ENCODE results near the gene ITPR2. TPM values are rescaled to one million over a fixed set of nuclear protein-coding genes. Genes with fewer than 3 reads are reported as not detected.
A peak's percentile ranks its signal among the peaks of the same experiment; 100 is the strongest.
"Not testable (repeated sequence)": the region's sequence is repeated elsewhere in the genome, so short reads cannot be mapped to it uniquely, and the experiment has no call there.

ITPR2 gene
- total and polyA plus RNA-seq, 2 of the 8 experiments (the other 6 are each of a cell fraction or from before 2014, with no cell fraction given) = 4.1 to 48.3 TPM

- H4K20me1 ChIP-seq (replicated peaks in 1 of 2; ENCODE audit: control insufficient read depth in 1 of 2, insufficient read depth in 2 of 2, low read length in 2 of 2); H3K79me2 ChIP-seq (ENCODE audit: control insufficient read depth in 1 of 2, insufficient read depth in 2 of 2, low read length in 2 of 2); H2AK5ac ChIP-seq (ENCODE audit: low read depth, low read length); H3K9me3 ChIP-seq (ENCODE audit: insufficient read depth in 2 of 2, low read depth in 1 of 2, low read length in 1 of 2); H3K23me2 ChIP-seq (ENCODE audit: low read depth, low read length); H3K23ac ChIP-seq (ENCODE audit: insufficient read length); H2AFZ ChIP-seq (ENCODE audit: low read length); H2BK120ac ChIP-seq (replicated peaks; ENCODE audit: low read depth, low read length); H3K27ac ChIP-seq (ENCODE audit: low read depth, low read length); H3K4me1 ChIP-seq (replicated peaks in 1 of 4; ENCODE audit: control insufficient read depth in 3 of 4, insufficient read depth in 4 of 4, low read length in 3 of 4); H3K14ac ChIP-seq (ENCODE audit: insufficient read length); H3K9ac ChIP-seq (replicated peaks in 1 of 4; ENCODE audit: extremely low read depth in 1 of 4, low read depth in 3 of 4, low read length in 3 of 4); POLR2A ChIA-PET (ENCODE audit: partially characterized antibody); H3K18ac ChIP-seq (ENCODE audit: extremely low read depth, low read length); H3K27me3 ChIP-seq (replicated peaks in 1 of 4; ENCODE audit: control insufficient read depth in 3 of 4, extremely low read depth in 1 of 4, insufficient read depth in 3 of 4, low read length in 3 of 4); FAIRE-seq; H2BK15ac ChIP-seq (ENCODE audit: low read length); H3K4ac ChIP-seq (replicated peaks; ENCODE audit: insufficient read length, low read depth, low read length); H3K56ac ChIP-seq (replicated peaks; ENCODE audit: insufficient read length, low read depth, low read length); H3K79me1 ChIP-seq (ENCODE audit: low read depth, low read length); H4K8ac ChIP-seq (ENCODE audit: extremely low read depth, insufficient read depth, low read length); DNase-seq (ENCODE audit: low read depth in 1 of 2, low spot score in 2 of 2); H3K36me3 ChIP-seq (ENCODE audit: control insufficient read depth in 2 of 4, insufficient read depth in 4 of 4, low read length in 3 of 4); H4K5ac ChIP-seq (ENCODE audit: insufficient read length, low read depth, low read length): not testable (repeated sequence)
- Histone ChIP-seq H4K91ac (replicated peaks; ENCODE audit: insufficient read length, low read length) (peak overlapping the region; percentile 37), H2BK20ac (ENCODE audit: low read length) (peak overlapping the region; percentile 38; the same call in 1 of the 2 replicates), H2BK5ac (ENCODE audit: low read depth, low read length) (peak overlapping the region; percentile 54), H3K4me3 (ENCODE audit: extremely low read depth in 1 of 4, insufficient read depth in 2 of 4, low read depth in 3 of 4, low read length in 4 of 4) (peak overlapping the region in 1 of 4 experiments; percentile 9; a peak in 1 of 8 replicates), H3K4me2 (ENCODE audit: insufficient read depth in 1 of 2, low read depth in 2 of 2, low read length in 2 of 2) (peak overlapping the region; percentile 18 to 59; a peak in 1 of 4 replicates), H2BK12ac (ENCODE audit: low read depth, low read length) (0 out of 2 replicates have a peak overlapping the region, but pooled peaks have one; percentile 28)
- 93% methylated on average over 3 of the region's 3 CpGs; no CpG with 5 or more reads in 1 of the 2 experiments for WGBS, 2 experiments (ENCODE audit: extremely low coverage in 1 of 2, insufficient coverage in 1 of 2, insufficient read length in 1 of 2, insufficient replicate concordance in 2 of 2, low coverage in 1 of 2, low lambda C conversion rate in 2 of 2, missing lambda C conversion rate in 1 of 2)
- CTCF ChIA-PET (ENCODE audit: partially characterized antibody) = interaction anchor here (1.9 to 2.8 kb wide), 2 partner anchors 9 to 15 kb away, joined by 6 to 15 read pairs; no protein-coding TSS in a partner anchor
These were observed 188.6 kb downstream of the ITPR2 start for GRCh38 chr12:26644376-26644775.
